H1 (cell line): ENCODE measurements around the gene SERPINB1. TPM values are rescaled to one million over a fixed set of nuclear protein-coding genes. Genes with fewer than 3 reads are reported as not detected.

Experiments used
- CTCF ChIA-PET: fragments of 300-600 bp; sonication (Branson Sonifier 250); formaldehyde crosslinking; loops from one replicate; lab custom pipeline; 2021; ENCODE audit not compliant: partially characterized antibody; lab: Charles Lee
- POLR2A ChIA-PET: fragments of 300-600 bp; sonication (Branson Sonifier 250); formaldehyde crosslinking; loops from one replicate; lab custom pipeline; 2021; ENCODE audit warnings: inconsistent platforms; ENCODE audit not compliant: partially characterized antibody; lab: Charles Lee
- DNase-seq, 2 experiments: peaks; one replicate each; pipeline versions ENCODE4 v3.0.0 to v3.0.0-alpha.2; 2010 to 2022; ENCODE audit warnings: low spot score in 2 of 2, low read depth in 1 of 2, mixed read lengths in 1 of 2
- FAIRE-seq: peaks from 2 replicates; lab custom pipeline; 2011; peaks lifted over from hg19 to GRCh38; lab: Jason Lieb, UNC
- H2AFZ ChIP-seq: 2 replicates; pipeline ENCODE4 v1.8.1; 2012; ENCODE audit warnings: low read length, inconsistent platforms
- H2AK5ac ChIP-seq: 2 replicates; pipeline ENCODE4 v1.6.1; 2013; ENCODE audit warnings: low read depth, low read length
- H2BK120ac ChIP-seq: replicated peaks from 2 replicates; pipeline ENCODE3; 2013; ENCODE audit warnings: low read depth, low read length, inconsistent platforms
- H2BK12ac ChIP-seq: 2 replicates; pipeline ENCODE4 v1.6.1; 2013; ENCODE audit warnings: low read depth, low read length
- H2BK15ac ChIP-seq: 2 replicates; pipeline ENCODE4 v1.6.1; 2013; ENCODE audit warnings: low read length
- H2BK20ac ChIP-seq: 2 replicates; pipeline ENCODE4 v1.6.1; 2013; ENCODE audit warnings: low read length
- H2BK5ac ChIP-seq: 2 replicates; pipeline ENCODE4 v1.6.1; 2013; ENCODE audit warnings: low read depth, low read length
- H3K14ac ChIP-seq: 2 replicates; pipeline ENCODE4 v1.6.1; 2013; ENCODE audit warnings: inconsistent platforms; ENCODE audit not compliant: insufficient read length
- H3K18ac ChIP-seq: 2 replicates; pipeline ENCODE4 v1.6.1; 2013; ENCODE audit warnings: low read length; ENCODE audit errors: extremely low read depth
- H3K23ac ChIP-seq: 2 replicates; pipeline ENCODE4 v1.6.1; 2013; ENCODE audit warnings: inconsistent platforms; ENCODE audit not compliant: insufficient read length
- H3K23me2 ChIP-seq: 2 replicates; pipeline ENCODE4 v1.6.1; 2013; ENCODE audit warnings: low read depth, low read length
- H3K27ac ChIP-seq: 2 replicates; pipeline ENCODE4 v1.6.1; 2011; ENCODE audit warnings: low read depth, low read length, inconsistent platforms
- H3K27me3 ChIP-seq, 4 experiments: replicated peaks in 1 of 4; 1 replicate in 1 of 4; 2 replicates in 3 of 4; pipeline versions ENCODE4 v1.6.1 to v1.8.1; 2011 to 2013; ENCODE audit warnings: low read length in 3 of 4, mild to moderate bottlenecking in 3 of 4, inconsistent platforms in 2 of 4, mixed read lengths in 2 of 4, moderate library complexity in 1 of 4; ENCODE audit not compliant: control insufficient read depth in 3 of 4, insufficient read depth in 3 of 4; ENCODE audit errors: extremely low read depth in 1 of 4
- H3K36me3 ChIP-seq, 4 experiments: 2 replicates each; pipeline versions ENCODE4 v1.6.1 to v1.8.1; 2011 to 2013; ENCODE audit warnings: mild to moderate bottlenecking in 4 of 4, low read length in 3 of 4, moderate library complexity in 2 of 4, control low read depth in 1 of 4, inconsistent platforms in 1 of 4; ENCODE audit not compliant: insufficient read depth in 4 of 4, control insufficient read depth in 2 of 4
- H3K4ac ChIP-seq: replicated peaks from 2 replicates; pipeline ENCODE3; 2013; ENCODE audit warnings: low read length, low read depth, mixed read lengths, inconsistent platforms; ENCODE audit not compliant: insufficient read length
- H3K4me1 ChIP-seq, 4 experiments: replicated peaks in 1 of 4; 1 replicate in 1 of 4; 2 replicates in 3 of 4; pipeline versions ENCODE4 v1.6.1 to v1.8.1; 2011 to 2013; ENCODE audit warnings: low read length in 3 of 4, inconsistent platforms in 2 of 4, mixed read lengths in 1 of 4; ENCODE audit not compliant: insufficient read depth in 4 of 4, control insufficient read depth in 3 of 4
- H3K4me2 ChIP-seq, 2 experiments: 2 replicates each; pipeline versions ENCODE4 v1.6.1 to v1.8.1; 2011 to 2013; ENCODE audit warnings: low read depth in 2 of 2, low read length in 2 of 2, control low read depth in 1 of 2, inconsistent platforms in 1 of 2, mild to moderate bottlenecking in 1 of 2; ENCODE audit not compliant: insufficient read depth in 1 of 2
- H3K4me3 ChIP-seq, 4 experiments: fragments of 200-600, 300-600 bp in 1 of 4; sonication (generic), shearing (Covaris generic), sonication (Bioruptor Twin) in 1 of 4; 2 replicates each; pipeline versions ENCODE4 v1.5.1 to v1.8.1; 2011 to 2016; ENCODE audit warnings: low read length in 4 of 4, low read depth in 3 of 4, control low read depth in 2 of 4, inconsistent platforms in 2 of 4, mild to moderate bottlenecking in 2 of 4, mixed read lengths in 1 of 4, moderate library complexity in 1 of 4; ENCODE audit not compliant: insufficient read depth in 2 of 4; ENCODE audit errors: extremely low read depth in 1 of 4
- H3K56ac ChIP-seq: replicated peaks from 2 replicates; pipeline ENCODE3; 2013; ENCODE audit warnings: low read depth, mild to moderate bottlenecking, mixed read lengths, low read length, inconsistent platforms; ENCODE audit not compliant: insufficient read length
- H3K79me1 ChIP-seq: 2 replicates; pipeline ENCODE4 v1.6.1; 2013; ENCODE audit warnings: low read depth, low read length, control low read depth
- H3K79me2 ChIP-seq, 2 experiments: 2 replicates each; pipeline versions ENCODE4 v1.6.1 to v1.8.1; 2012 to 2013; ENCODE audit warnings: low read length in 2 of 2, mild to moderate bottlenecking in 2 of 2, inconsistent platforms in 1 of 2; ENCODE audit not compliant: insufficient read depth in 2 of 2, control insufficient read depth in 1 of 2
- H3K9ac ChIP-seq, 4 experiments: replicated peaks in 1 of 4; 1 replicate in 1 of 4; 2 replicates in 3 of 4; pipeline versions ENCODE4 v1.6.1 to v1.8.1; 2011 to 2013; ENCODE audit warnings: low read depth in 3 of 4, low read length in 3 of 4, control low read depth in 2 of 4, mild to moderate bottlenecking in 2 of 4, moderate library complexity in 2 of 4, inconsistent platforms in 1 of 4; ENCODE audit errors: extremely low read depth in 1 of 4
- H3K9me3 ChIP-seq, 2 experiments: 2 replicates each; pipeline versions ENCODE4 v1.6.1 to v1.8.1; 2012 to 2013; ENCODE audit warnings: mild to moderate bottlenecking in 2 of 2, moderate library complexity in 2 of 2, control low read depth in 1 of 2, inconsistent platforms in 1 of 2, low read depth in 1 of 2, low read length in 1 of 2, mixed read lengths in 1 of 2; ENCODE audit not compliant: insufficient read depth in 2 of 2
- H4K20me1 ChIP-seq, 2 experiments: replicated peaks in 1 of 2; 2 replicates each; pipeline versions ENCODE3 to v1.8.1; 2011 to 2013; ENCODE audit warnings: inconsistent platforms in 2 of 2, low read length in 2 of 2, mild to moderate bottlenecking in 1 of 2; ENCODE audit not compliant: insufficient read depth in 2 of 2, control insufficient read depth in 1 of 2
- H4K5ac ChIP-seq: 2 replicates; pipeline ENCODE4 v1.6.1; 2013; ENCODE audit warnings: low read length, low read depth, mixed read lengths, inconsistent platforms; ENCODE audit not compliant: insufficient read length
- H4K8ac ChIP-seq: 2 replicates; pipeline ENCODE4 v1.8.0; 2013; ENCODE audit warnings: mild to moderate bottlenecking, moderate library complexity, low read length, inconsistent platforms; ENCODE audit not compliant: insufficient read depth; ENCODE audit errors: extremely low read depth
- H4K91ac ChIP-seq: replicated peaks from 2 replicates; pipeline ENCODE3; 2013; ENCODE audit warnings: low read length, mixed read lengths, inconsistent platforms; ENCODE audit not compliant: insufficient read length
- BRCA1 ChIP-seq: IDR thresholded peaks from 2 replicates; pipeline ENCODE4 v1.6.1; 2012; ENCODE audit warnings: low read depth, low read length, improper control_type of control experiment
- CEBPB ChIP-seq: IDR thresholded peaks from 2 replicates; pipeline ENCODE4 v1.6.1; 2012; ENCODE audit warnings: low read depth, low read length
- WGBS, 2 experiments: shearing (Covaris generic) in 1 of 2; methylation state at CpG; one replicate each; pipeline versions ENCODE4 v1.1.6 to v1.1.7; 2013 to 2015; ENCODE audit warnings: low lambda C conversion rate in 2 of 2, mixed read lengths in 2 of 2, inconsistent platforms in 1 of 2, low coverage in 1 of 2, missing lambda C conversion rate in 1 of 2; ENCODE audit not compliant: insufficient replicate concordance in 2 of 2, insufficient coverage in 1 of 2, insufficient read length in 1 of 2; ENCODE audit errors: extremely low coverage in 1 of 2, missing lambda C conversion rate in 1 of 2; 5-methylcytosine and 5-hydroxymethylcytosine counted together
- polyA plus RNA-seq, 7 experiments: library from polyadenylated mRNA; depleted of rRNA in 3 of 7; stranded (reverse) in 5 of 7; unstranded in 2 of 7; fragments of >200 nt in 5 of 7; fragments of 200-250 nt in 2 of 7; gene quantifications; 1 replicate in 5 of 7; 2 replicates in 1 of 7; 4 replicates in 1 of 7; pipeline versions ENCODE4 v1.2.1 to v1.2.3, GENCODE V29; 2011 to 2013; ENCODE audit warnings: missing spikeins in 2 of 7, mixed read lengths in 2 of 7
- total RNA-seq: library from RNA; stranded (reverse); fragmentation: NEBNext Ultra II Directional; extraction: Animal tissue kit (Norgen Biotek cat#: 25700); gene quantifications from 2 replicates; pipeline ENCODE4 v1.2.1, GENCODE V29; 2021
- TF ChIP-seq, protein P1 (sequence below), 3 experiments: IDR thresholded peaks; 1 replicate in 2 of 3; 2 replicates in 1 of 3; pipeline versions ENCODE4 v1.5.1 to v1.6.1; 2011; ENCODE audit warnings: low read length in 3 of 3, mild to moderate bottlenecking in 3 of 3, inconsistent platforms in 2 of 3, low read depth in 1 of 3, moderate library complexity in 1 of 3; ENCODE audit not compliant: insufficient read depth in 1 of 3; ENCODE audit errors: control extremely low read depth in 1 of 3

Gene SERPINB1
- total and polyA plus RNA-seq, 2 of the 8 experiments (the other 6 are each of a cell fraction or from before 2014, with no cell fraction given) = 8.1 to 17.3 TPM

DNA sequence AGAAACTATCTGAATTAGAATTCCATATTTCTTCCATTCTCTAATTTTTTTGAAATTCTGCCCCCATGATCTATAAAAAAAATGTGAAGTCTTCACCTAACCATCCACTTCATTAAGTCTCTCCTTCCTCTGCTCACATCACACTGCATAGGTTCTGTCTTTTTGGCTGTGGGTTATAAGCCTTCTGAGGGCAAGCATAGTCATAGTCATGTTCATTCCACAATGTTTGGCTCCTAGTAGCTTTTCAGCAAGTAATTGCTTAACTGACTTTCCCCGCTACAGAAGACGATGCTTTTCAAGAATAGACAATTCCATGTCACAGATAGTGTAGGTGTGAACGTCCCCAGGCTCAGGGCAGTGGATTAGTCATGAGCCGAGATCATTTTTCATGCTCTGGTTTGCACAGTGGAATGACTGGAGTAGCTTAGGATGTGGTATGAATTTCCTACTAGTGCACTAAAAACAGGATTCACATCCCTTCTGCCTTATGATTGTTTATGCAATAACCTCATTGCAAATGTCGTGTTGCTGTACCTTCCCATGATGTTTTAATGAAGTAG, 47.4 kb downstream of the SERPINB1 start:
- FAIRE-seq (no peak), DNase-seq (no peak)
- Histone ChIP-seq H3K36me3 (no peaks in the 10 kb centered on the region), H3K23me2 (no peaks in the 10 kb centered on the region), H3K27me3 (no peaks in the 10 kb centered on the region), H2AK5ac (no peak overlapping the region), H3K79me2 (no peaks in the 10 kb centered on the region; a peak in 1 of 4 replicates), H2BK15ac (no peak overlapping the region), H3K18ac (no peak overlapping the region), H2BK120ac (no peak overlapping the region), H2BK12ac (no peak overlapping the region), H3K56ac (no peak overlapping the region), H3K4me2 (no peak overlapping the region), H3K9me3 (no peaks in the 10 kb centered on the region), H2BK20ac (no peak overlapping the region), H3K23ac (no peak overlapping the region), H3K79me1 (no peaks in the 10 kb centered on the region; the same call in 1 of the 2 replicates), H4K91ac (no peak overlapping the region), H2BK5ac (no peak overlapping the region), H4K5ac (no peak overlapping the region), H2AFZ (no peak overlapping the region), H3K27ac (no peak overlapping the region), H4K20me1 (no peaks in the 10 kb centered on the region), H3K14ac (no peak overlapping the region), H3K4me1 (peaks cover 0 to 2% (median 0%) of the 10 kb centered on the region in 4 experiments; a peak in 1 of 7 replicates), H3K4ac (no peak overlapping the region), H3K4me3 (no peak overlapping the region), H4K8ac (no peak overlapping the region), H3K9ac (no peak overlapping the region)
- 93% methylated on average over 5 of the region's 5 CpGs; no CpG with 5 or more reads in 1 of the 2 experiments for WGBS, 2 experiments
- TF ChIP-seq CEBPB = no peak
- TF ChIP-seq, protein P1, sequence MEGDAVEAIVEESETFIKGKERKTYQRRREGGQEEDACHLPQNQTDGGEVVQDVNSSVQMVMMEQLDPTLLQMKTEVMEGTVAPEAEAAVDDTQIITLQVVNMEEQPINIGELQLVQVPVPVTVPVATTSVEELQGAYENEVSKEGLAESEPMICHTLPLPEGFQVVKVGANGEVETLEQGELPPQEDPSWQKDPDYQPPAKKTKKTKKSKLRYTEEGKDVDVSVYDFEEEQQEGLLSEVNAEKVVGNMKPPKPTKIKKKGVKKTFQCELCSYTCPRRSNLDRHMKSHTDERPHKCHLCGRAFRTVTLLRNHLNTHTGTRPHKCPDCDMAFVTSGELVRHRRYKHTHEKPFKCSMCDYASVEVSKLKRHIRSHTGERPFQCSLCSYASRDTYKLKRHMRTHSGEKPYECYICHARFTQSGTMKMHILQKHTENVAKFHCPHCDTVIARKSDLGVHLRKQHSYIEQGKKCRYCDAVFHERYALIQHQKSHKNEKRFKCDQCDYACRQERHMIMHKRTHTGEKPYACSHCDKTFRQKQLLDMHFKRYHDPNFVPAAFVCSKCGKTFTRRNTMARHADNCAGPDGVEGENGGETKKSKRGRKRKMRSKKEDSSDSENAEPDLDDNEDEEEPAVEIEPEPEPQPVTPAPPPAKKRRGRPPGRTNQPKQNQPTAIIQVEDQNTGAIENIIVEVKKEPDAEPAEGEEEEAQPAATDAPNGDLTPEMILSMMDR (IDR thresholded peaks at IDR 0.05; ENCODE audit: control extremely low read depth in 1 of 3, insufficient read depth in 1 of 3, low read depth in 1 of 3, low read length in 3 of 3) = no peak
- no peak for TF ChIP-seq BRCA1
- ChIA-PET POLR2A (interaction anchor here (0.6 kb wide), 1 partner anchor 18 kb away, joined by 3 read pairs; no protein-coding TSS in a partner anchor), CTCF (interaction anchor here (0.7 to 2.1 kb wide), 5 partner anchors 44 to 158 kb away, joined by 3 to 5 read pairs (median 3); partner anchors contain the start of gene MYLK4)
